HepG2 (cell line): ENCODE results near the gene FIBP. TPM values are rescaled to one million over a fixed set of nuclear protein-coding genes. Genes with fewer than 3 reads are reported as not detected.

Experiments
- ATF4 ChIP-seq, 2 experiments: fragments of 450-650 bp in 1 of 2; sonication (generic) in 1 of 2; formaldehyde crosslinking; IDR thresholded peaks; 2 replicates each; pipeline versions ENCODE4 v1.5.0 to v1.8.0; 2020 to 2022; ENCODE audit warnings: mild to moderate bottlenecking in 1 of 2, missing genetic modification reagents in 1 of 2
- ZHX2 ChIP-seq, 2 experiments: sonication (generic) in 1 of 2; formaldehyde crosslinking in 1 of 2; IDR thresholded peaks; 2 replicates each; pipeline versions ENCODE4 v1.6.1 to v1.9.0; 2014 to 2022; ENCODE audit warnings: antibody characterized with exemption in 1 of 2, borderline replicate concordance in 1 of 2, inconsistent platforms in 1 of 2, low read depth in 1 of 2, missing genetic modification reagents in 1 of 2
- polyA plus RNA-seq, 8 experiments: library from polyadenylated mRNA; depleted of rRNA in 3 of 8; stranded (reverse) in 7 of 8; unstranded in 1 of 8; fragments of >200 nt; fragmentation: Illumina TruSeq in 4 of 8; extraction: Trizol in 4 of 8; gene quantifications; 2 replicates each; pipeline versions ENCODE4 v1.2.1 to v1.2.3, GENCODE V29; 2011 to 2016; ENCODE audit warnings: low read depth in 4 of 8, missing spikeins in 1 of 8, mixed read lengths in 1 of 8; ENCODE audit not compliant: insufficient read depth in 1 of 8
- total RNA-seq, 5 experiments: library from RNA; depleted of rRNA; stranded (reverse); fragments of >200 nt; fragmentation: Illumina TruSeq; extraction: Trizol; gene quantifications; 2 replicates each; pipeline ENCODE4 v1.2.3, GENCODE V29; 2016; ENCODE audit warnings: low read depth in 1 of 5

Gene FIBP
- total and polyA plus RNA-seq, 2 of the 13 experiments (the other 11 are each of a cell fraction or from before 2014, with no cell fraction given), result 42.9 to 62.1 TPM

- TF ChIP-seq ZHX2 (IDR thresholded peaks at IDR 0.05; ENCODE audit: low read depth), result no peak
- no peak for TF ChIP-seq ZHX2 (CRISPR knock-in tag; IDR thresholded peaks at IDR 0.05; ENCODE audit: borderline replicate concordance)
- TF ChIP-seq ATF4 (CRISPR knock-in tag; IDR thresholded peaks at IDR 0.05), result no peak
Measured at GRCh38 chr11:65865550-65866172, 22.6 kb downstream of the FIBP start (continued).
